Ascending aorta (tissue), 2 donors: ENCODE data around the gene GNAQ. TPM values are rescaled to one million over a fixed set of nuclear protein-coding genes. Genes with fewer than 3 reads are reported as not detected.

Source experiments
- DNase-seq, 2 donors: peaks; one replicate each; pipeline ENCODE4 v3.0.0-alpha.2; 2019; ENCODE audit warnings: low spot score in 2 of 2
- H3K27ac ChIP-seq, 2 donors: fragments of 200-600 bp; sonication (generic); one replicate each; pipeline ENCODE4 v1.5.1; 2016 to 2017; ENCODE audit warnings: mild to moderate bottlenecking in 1 of 2
- H3K27me3 ChIP-seq: fragments of 200-600 bp; sonication (generic); one replicate; pipeline ENCODE4 v1.5.1; 2017
- H3K36me3 ChIP-seq, 2 donors: fragments of 200-600 bp; sonication (generic); one replicate each; pipeline ENCODE4 v1.5.1; 2016
- H3K4me1 ChIP-seq, 2 donors: fragments of 200-600 bp; sonication (generic); one replicate each; pipeline ENCODE4 v1.5.1; 2016 to 2017; ENCODE audit warnings: mild to moderate bottlenecking in 1 of 2
- H3K4me3 ChIP-seq, 2 donors: fragments of 200-600 bp; sonication (generic); one replicate each; pipeline ENCODE4 v1.5.1; 2016 to 2017; ENCODE audit warnings: mild to moderate bottlenecking in 1 of 2
- H3K9me3 ChIP-seq, 2 donors: fragments of 200-600 bp; sonication (generic); one replicate each; pipeline ENCODE4 v1.5.1; 2016
- intact Hi-C: fragments of 100-400 bp; cut with DNase I; formaldehyde crosslinking; loops from one replicate; pipeline ENCODE4 v1.15.1; 2023
- total RNA-seq: library from RNA; depleted of rRNA; stranded (reverse); fragments of >200 nt; gene quantifications from one replicate; pipeline ENCODE4 v1.1.0, GENCODE V29; 2016
- TF ChIP-seq, protein P1 (sequence below), 3 experiments: fragments of 200-600 bp in 2 of 3; fragments of 450-650 bp in 1 of 3; sonication (generic) in 2 of 3; IDR thresholded peaks; one replicate each; pipeline ENCODE4 v1.5.1; 2016 to 2019; ENCODE audit warnings: antibody characterized with exemption in 3 of 3, mild to moderate bottlenecking in 1 of 3, moderate library complexity in 1 of 3

GNAQ gene
- total RNA-seq, 1 donor from 2014 or later: 29.2 TPM

DNA sequence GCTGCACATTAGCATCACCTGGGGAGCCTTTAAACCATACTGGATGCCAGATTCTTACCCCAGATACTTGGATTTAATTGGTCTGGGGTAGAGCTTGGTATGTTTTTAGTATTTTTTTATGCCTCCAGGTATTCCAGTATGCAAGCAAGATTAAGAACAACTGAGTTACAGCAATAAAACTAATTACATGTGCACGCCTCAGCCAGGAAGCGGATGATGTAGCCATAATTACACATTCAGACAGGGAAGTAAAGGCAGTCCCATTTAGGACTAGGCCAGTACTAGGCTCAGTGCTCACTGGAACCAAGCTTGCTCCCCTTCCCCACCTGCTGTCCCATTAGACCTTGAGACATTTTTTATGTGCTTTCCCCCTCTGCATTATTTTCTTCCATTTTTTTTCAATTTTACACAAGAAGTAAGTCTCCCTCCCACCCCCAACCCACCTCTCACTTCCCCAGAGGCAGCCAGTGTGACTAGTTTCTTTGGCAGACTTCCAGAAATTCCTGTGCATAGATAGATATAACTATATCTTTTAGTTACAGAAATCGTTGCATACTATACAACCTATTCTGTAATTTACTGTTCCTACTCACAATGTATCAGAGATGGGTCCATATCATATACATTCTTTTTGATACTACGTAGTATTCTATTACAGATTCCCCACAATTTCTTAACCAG lies 7.1 kb upstream of the GNAQ start:
- intact Hi-C loops: loop anchor here (5.0 to 10.0 kb wide), 3 partner anchors 286 to 864 kb away; partner anchors contain the start of gene VPS13A
- no peaks in the 10 kb centered on the region for H3K36me3 ChIP-seq
- no peak for DNase-seq
- no peak overlapping the region for H3K4me3 ChIP-seq
- peaks cover 0 to 4% of the 10 kb centered on the region in 2 donors for H3K4me1 ChIP-seq
- TF ChIP-seq, protein P1, sequence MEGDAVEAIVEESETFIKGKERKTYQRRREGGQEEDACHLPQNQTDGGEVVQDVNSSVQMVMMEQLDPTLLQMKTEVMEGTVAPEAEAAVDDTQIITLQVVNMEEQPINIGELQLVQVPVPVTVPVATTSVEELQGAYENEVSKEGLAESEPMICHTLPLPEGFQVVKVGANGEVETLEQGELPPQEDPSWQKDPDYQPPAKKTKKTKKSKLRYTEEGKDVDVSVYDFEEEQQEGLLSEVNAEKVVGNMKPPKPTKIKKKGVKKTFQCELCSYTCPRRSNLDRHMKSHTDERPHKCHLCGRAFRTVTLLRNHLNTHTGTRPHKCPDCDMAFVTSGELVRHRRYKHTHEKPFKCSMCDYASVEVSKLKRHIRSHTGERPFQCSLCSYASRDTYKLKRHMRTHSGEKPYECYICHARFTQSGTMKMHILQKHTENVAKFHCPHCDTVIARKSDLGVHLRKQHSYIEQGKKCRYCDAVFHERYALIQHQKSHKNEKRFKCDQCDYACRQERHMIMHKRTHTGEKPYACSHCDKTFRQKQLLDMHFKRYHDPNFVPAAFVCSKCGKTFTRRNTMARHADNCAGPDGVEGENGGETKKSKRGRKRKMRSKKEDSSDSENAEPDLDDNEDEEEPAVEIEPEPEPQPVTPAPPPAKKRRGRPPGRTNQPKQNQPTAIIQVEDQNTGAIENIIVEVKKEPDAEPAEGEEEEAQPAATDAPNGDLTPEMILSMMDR (IDR thresholded peaks at IDR 0.05): no peak
- no peaks in the 10 kb centered on the region for H3K27me3 ChIP-seq
- H3K27ac ChIP-seq: no peak overlapping the region
- no peaks in the 10 kb centered on the region for H3K9me3 ChIP-seq

DNA sequence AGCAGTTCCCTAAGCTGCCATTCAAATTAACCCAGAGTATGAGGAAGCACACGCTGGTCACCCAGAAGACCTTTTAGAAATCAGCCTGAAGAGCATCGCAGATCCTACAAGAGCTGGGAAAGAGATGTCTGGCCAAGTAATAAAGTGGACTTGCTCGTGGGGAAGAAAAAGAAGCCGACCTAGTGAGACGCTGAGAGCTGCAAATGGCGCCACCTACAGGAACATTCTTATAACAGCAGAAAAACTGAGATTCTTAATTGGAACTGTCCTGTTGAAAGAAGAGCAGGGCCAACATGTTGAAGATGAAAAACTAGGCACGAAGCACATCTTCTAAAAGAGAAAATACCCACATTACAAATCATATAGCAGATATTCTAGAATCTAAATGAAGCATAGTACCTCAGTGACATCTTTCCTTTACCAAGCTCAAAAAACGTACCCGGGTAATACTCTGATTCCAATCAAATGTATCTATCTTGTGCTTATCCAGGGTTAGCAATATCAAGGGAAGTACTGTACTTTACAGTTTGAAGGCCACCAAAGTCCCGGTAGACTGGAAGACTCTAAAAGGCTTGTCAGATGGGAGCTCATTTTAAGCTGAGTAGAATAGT lies 3.9 kb upstream of the GNAQ start:
- Histone ChIP-seq H3K27ac (peak overlapping the region; percentile 56 to 60), H3K36me3 (no peaks in the 10 kb centered on the region), H3K9me3 (no peaks in the 10 kb centered on the region), H3K27me3 (no peaks in the 10 kb centered on the region), H3K4me3 (peak overlapping the region in 1 of 2 donors; percentile 40), H3K4me1 (peaks cover 0 to 8% of the 10 kb centered on the region in 2 donors)
- TF ChIP-seq, protein P1 (IDR thresholded peaks at IDR 0.05): peak; percentile 60 to 90 (median 81)
- DNase-seq: peak in 1 of 2 donors; percentile 74
- intact Hi-C loops: loop anchor here (2.0 to 10.0 kb wide), 4 partner anchors 187 to 861 kb away; partner anchors contain the start of gene VPS13A

DNA sequence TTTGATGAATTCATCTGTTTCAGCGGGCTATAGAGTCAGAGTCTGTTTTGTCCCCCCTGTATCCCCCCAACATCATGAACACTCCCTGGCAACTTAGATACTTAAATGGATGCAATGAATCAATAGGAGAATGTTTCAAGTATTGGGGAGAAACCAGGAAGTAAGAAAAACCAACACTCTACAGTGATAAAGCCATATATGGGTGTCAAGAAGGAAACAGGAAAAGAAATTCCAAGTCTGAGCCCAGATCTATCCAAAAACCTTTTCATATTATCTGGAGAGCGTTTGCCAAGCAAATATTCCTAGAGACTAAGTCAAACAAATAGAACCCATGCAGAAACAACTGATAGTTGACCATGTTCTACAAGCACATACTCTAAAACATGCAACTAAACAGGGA lies 2.3 kb upstream of the GNAQ start:
- DNase-seq: no peak
- Histone ChIP-seq H3K36me3 (no peaks in the 10 kb centered on the region), H3K9me3 (no peaks in the 10 kb centered on the region), H3K27me3 (no peaks in the 10 kb centered on the region), H3K4me3 (no peak overlapping the region), H3K27ac (no peak overlapping the region), H3K4me1 (peaks cover 0 to 11% of the 10 kb centered on the region in 2 donors)
- intact Hi-C loops: loop anchor here (2.0 to 10.0 kb wide), 8 partner anchors 87 to 859 kb away; partner anchors contain the start of genes GNA14 and VPS13A
- TF ChIP-seq, protein P1 (IDR thresholded peaks at IDR 0.05): no peak

DNA sequence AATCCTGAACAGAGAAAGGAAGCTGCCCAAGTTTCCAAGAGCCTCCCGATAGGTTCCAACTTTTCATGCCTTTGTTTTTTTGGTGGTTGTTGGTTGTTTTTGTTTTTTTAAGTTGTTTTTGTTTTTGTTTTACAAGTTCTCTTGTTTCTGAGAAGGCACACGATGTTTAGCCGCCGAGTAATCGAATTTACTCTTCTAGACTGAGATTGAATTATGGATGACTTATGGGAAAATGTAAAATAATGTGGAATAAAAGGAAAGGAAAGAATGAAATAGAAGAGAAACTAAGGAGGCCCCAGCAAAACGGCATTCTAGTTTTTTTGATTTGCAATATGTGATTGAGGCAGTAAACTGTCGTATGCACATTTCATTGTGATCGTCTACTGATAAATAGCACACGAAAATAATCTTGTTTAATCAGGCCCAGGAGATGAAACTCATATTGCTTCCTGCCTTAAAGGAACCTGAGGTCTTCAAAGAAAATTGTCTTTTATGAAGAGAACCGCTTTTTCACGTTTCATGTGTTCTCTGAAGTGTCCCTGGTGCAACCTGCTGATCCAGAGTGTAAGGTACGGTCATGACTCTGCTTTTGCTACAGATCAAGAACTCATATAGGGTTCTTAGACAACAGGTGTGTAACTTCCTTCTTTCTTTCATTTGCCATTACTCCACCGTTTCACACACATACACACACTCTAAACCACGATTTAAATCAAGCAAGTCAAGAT lies 1.3 kb upstream of the GNAQ start:
- TF ChIP-seq, protein P1 (IDR thresholded peaks at IDR 0.05): no peak
- intact Hi-C loops: loop anchor here (2.0 to 10.0 kb wide), 7 partner anchors 86 to 858 kb away; partner anchors contain the start of genes GNA14 and VPS13A
- Histone ChIP-seq H3K4me1 (peaks cover 0 to 11% of the 10 kb centered on the region in 2 donors), H3K36me3 (no peaks in the 10 kb centered on the region), H3K27me3 (no peaks in the 10 kb centered on the region), H3K27ac (peak overlapping the region; percentile 91 to 98), H3K4me3 (peak overlapping the region; percentile 88 to 95), H3K9me3 (no peaks in the 10 kb centered on the region)
- no peak for DNase-seq

DNA sequence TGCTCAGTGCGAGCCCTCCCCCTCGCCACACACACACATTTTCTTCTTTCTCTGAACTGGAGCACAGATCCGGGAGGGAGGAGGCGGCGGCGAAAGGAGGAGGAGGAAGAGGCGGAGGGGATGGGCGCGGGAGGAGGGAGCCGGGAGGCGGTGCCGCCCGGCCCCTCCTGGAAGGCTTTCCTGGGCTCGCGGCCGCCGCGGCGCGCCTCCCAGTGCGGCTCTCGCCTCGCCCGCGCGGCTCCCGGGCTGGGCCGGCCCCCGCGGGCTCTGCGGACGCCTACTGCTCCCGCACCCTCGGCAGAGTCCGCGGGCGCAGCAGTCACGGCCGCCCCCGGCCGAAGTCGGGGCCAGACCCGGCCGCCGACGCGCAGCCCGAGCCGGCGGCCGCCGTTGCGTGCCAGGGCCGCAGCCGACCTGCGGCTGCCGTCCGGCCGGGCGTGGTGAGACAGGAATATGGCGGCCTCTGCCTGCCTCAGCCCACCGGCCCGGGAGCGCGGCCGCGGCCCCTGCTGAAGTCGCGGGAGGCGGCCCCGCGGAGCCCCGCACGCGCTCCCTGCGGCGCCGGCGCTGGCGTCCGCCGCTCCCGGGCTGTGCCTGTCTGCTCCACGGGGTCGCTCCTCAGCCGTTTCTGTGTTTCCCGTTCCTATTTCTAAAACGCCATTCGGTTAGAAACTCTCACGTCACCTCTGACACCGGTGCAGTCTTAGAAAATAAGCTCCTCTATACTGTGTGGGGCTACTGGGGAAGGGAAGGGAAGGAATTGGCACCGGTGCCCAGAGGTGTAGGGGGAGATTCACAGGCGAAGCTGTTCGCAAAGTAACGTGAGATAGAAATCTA lies 500 bp upstream of the GNAQ start:
- H3K27me3 ChIP-seq: no peaks in the 10 kb centered on the region
- intact Hi-C loops: loop anchor here (2.0 to 10.0 kb wide), 7 partner anchors 85 to 857 kb away; partner anchors contain the start of genes GNA14 and VPS13A
- TF ChIP-seq, protein P1 (IDR thresholded peaks at IDR 0.05): no peak
- peak; percentile 74 to 94 for DNase-seq
- no peaks in the 10 kb centered on the region for H3K36me3 ChIP-seq
- peaks cover 0 to 16% of the 10 kb centered on the region in 2 donors for H3K4me1 ChIP-seq
- H3K4me3 ChIP-seq: peak overlapping the region; percentile 88 to 95
- H3K9me3 ChIP-seq: no peaks in the 10 kb centered on the region
- H3K27ac ChIP-seq: peak overlapping the region; percentile 91 to 98
